Measurements from ENCODE around the gene GFRA4.

- TF ChIP-seq POLR2A (IDR thresholded peaks at IDR 0.05) = no peak
- TF ChIP-seq CTCF (IDR thresholded peaks at IDR 0.05) = no peak
Observed at GRCh38 chr20:3706774-3707507, 43.7 kb upstream of the GFRA4 start.

Data from vagina (tissue), 2 donors.